H1 (cell line): ENCODE data around the gene IFNG-AS1.

ENCODE experiments used
- BRCA1 ChIP-seq: IDR thresholded peaks from 2 replicates; pipeline ENCODE4 v1.6.1; 2012; ENCODE audit warnings: low read depth, low read length, improper control_type of control experiment
- EGR1 ChIP-seq: IDR thresholded peaks from 2 replicates; pipeline ENCODE4 v1.6.1; 2011; ENCODE audit warnings: low read depth, low read length, borderline replicate concordance
- JUND ChIP-seq: IDR thresholded peaks from 2 replicates; pipeline ENCODE4 v1.6.1; 2011; ENCODE audit warnings: mild to moderate bottlenecking, improper control_type of control experiment, low read length
- POLR2A ChIP-seq, 2 experiments: IDR thresholded peaks; 1 replicate in 1 of 2; 2 replicates in 1 of 2; pipeline ENCODE4 v1.6.1; 2011; ENCODE audit warnings: low read depth in 2 of 2, low read length in 2 of 2, mild to moderate bottlenecking in 2 of 2; ENCODE audit errors: control extremely low read depth in 1 of 2
- TF ChIP-seq, protein P1 (sequence below): IDR thresholded peaks from 2 replicates; pipeline ENCODE4 v1.6.1; 2011; ENCODE audit warnings: low read length, improper control_type of control experiment

DNA sequence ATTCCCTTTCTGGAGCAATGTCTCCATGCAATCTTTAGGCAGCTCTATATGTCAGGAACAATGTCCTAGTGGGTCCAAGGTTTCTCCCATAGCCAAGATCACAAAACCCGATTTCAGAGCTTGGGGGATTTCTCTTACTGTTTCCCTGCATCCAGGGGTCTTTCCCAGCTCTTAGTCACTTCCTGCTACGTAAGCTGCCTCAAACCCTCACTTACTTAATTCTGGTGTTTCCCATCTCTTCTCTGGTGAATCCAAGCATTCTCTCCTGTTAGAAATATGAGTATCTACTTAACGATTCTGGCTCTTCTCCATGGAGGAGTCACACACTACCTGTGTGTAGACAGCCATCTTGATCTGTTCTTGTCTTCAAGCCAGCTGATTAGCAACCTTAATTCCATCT lies 80.0 kb downstream of the IFNG-AS1 start:
- TF ChIP-seq POLR2A (IDR thresholded peaks at IDR 0.05; ENCODE audit: control extremely low read depth in 1 of 2, low read depth in 2 of 2, low read length in 2 of 2): no peak
- TF ChIP-seq BRCA1: no peak
- no peak for TF ChIP-seq EGR1
- no peak for TF ChIP-seq JUND
- TF ChIP-seq, protein P1, sequence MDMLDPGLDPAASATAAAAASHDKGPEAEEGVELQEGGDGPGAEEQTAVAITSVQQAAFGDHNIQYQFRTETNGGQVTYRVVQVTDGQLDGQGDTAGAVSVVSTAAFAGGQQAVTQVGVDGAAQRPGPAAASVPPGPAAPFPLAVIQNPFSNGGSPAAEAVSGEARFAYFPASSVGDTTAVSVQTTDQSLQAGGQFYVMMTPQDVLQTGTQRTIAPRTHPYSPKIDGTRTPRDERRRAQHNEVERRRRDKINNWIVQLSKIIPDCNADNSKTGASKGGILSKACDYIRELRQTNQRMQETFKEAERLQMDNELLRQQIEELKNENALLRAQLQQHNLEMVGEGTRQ: no peak
